Kidney epithelial cell (primary cell): ENCODE data around the gene MAML2. TPM values are rescaled to one million over a fixed set of nuclear protein-coding genes. Genes with fewer than 3 reads are reported as not detected.

Experiments used
- DNase-seq: peaks from one replicate; pipeline ENCODE4 v3.0.0-alpha.2; 2010; ENCODE audit warnings: low read depth
- H3K27me3 ChIP-seq: 2 replicates; pipeline ENCODE4 v1.6.0; 2011; ENCODE audit warnings: low read length; ENCODE audit not compliant: control insufficient read depth, insufficient read depth
- H3K36me3 ChIP-seq: 2 replicates; pipeline ENCODE4 v1.5.1; 2011; ENCODE audit warnings: low read length; ENCODE audit not compliant: control insufficient read depth, insufficient read depth
- H3K4me3 ChIP-seq: 2 replicates; pipeline ENCODE4 v1.5.1; 2011; ENCODE audit warnings: low read depth, mild to moderate bottlenecking, control low read depth, low read length
- total RNA-seq: library from RNA; depleted of rRNA; stranded (reverse); fragments of >200 nt; gene quantifications from 2 replicates; pipeline ENCODE4 v1.2.3, GENCODE V29; 2015
- TF ChIP-seq, protein P1 (sequence below): IDR thresholded peaks from 2 replicates; pipeline ENCODE4 v1.5.1; 2011; ENCODE audit warnings: mild to moderate bottlenecking, moderate library complexity, low read length, control low read depth, inconsistent platforms; ENCODE audit not compliant: insufficient read depth, poor library complexity, severe bottlenecking

Gene MAML2
- total RNA-seq, 1 donor from 2014 or later, result 12.3 TPM

DNA sequence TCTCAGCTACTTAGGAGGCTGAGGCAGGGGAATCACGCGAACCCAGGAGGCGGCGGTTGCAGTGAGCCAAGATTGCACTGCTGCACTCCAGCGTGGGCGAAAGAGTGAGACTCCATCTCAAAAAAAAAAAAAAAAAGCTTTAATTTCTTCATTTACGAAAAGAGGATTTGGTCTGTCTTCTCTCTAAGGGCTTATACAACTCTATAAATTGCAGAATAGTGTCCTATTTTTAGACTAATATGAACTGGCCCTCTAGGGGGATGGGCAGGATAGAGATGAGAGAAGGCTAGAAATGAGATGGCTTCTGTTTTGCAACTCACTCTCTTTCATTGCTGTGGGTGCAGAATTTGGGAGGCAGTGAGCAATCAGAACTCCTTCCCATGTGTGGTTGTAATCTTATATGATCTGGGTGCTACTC, 11.3 kb downstream of the MAML2 start:
- no peak for DNase-seq
- no peak overlapping the region for H3K4me3 ChIP-seq
- no peaks in the 10 kb centered on the region for H3K27me3 ChIP-seq
- TF ChIP-seq, protein P1, sequence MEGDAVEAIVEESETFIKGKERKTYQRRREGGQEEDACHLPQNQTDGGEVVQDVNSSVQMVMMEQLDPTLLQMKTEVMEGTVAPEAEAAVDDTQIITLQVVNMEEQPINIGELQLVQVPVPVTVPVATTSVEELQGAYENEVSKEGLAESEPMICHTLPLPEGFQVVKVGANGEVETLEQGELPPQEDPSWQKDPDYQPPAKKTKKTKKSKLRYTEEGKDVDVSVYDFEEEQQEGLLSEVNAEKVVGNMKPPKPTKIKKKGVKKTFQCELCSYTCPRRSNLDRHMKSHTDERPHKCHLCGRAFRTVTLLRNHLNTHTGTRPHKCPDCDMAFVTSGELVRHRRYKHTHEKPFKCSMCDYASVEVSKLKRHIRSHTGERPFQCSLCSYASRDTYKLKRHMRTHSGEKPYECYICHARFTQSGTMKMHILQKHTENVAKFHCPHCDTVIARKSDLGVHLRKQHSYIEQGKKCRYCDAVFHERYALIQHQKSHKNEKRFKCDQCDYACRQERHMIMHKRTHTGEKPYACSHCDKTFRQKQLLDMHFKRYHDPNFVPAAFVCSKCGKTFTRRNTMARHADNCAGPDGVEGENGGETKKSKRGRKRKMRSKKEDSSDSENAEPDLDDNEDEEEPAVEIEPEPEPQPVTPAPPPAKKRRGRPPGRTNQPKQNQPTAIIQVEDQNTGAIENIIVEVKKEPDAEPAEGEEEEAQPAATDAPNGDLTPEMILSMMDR, result no peak
- H3K36me3 ChIP-seq, result no peaks in the 10 kb centered on the region

DNA sequence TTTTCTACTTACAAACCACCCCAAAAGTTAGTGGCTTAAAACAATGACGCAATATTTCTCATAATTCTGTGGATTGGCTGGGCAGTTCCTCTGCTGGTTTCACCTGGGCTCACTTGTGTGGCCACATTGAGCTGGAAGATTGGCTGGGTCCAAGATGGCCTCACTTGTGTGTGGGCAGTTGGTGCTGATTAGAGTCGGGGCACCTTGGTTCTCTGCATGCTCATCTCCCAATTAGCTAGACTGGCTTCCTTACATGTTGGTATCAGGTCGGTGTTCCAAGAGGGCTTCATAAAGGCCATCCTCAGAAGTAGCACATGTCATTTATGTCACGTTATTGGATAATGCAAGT, 12.5 kb downstream of the MAML2 start:
- TF ChIP-seq, protein P1, result no peak
- Histone ChIP-seq H3K36me3 (no peaks in the 10 kb centered on the region), H3K27me3 (no peaks in the 10 kb centered on the region), H3K4me3 (no peak overlapping the region)
- no peak for DNase-seq

DNA sequence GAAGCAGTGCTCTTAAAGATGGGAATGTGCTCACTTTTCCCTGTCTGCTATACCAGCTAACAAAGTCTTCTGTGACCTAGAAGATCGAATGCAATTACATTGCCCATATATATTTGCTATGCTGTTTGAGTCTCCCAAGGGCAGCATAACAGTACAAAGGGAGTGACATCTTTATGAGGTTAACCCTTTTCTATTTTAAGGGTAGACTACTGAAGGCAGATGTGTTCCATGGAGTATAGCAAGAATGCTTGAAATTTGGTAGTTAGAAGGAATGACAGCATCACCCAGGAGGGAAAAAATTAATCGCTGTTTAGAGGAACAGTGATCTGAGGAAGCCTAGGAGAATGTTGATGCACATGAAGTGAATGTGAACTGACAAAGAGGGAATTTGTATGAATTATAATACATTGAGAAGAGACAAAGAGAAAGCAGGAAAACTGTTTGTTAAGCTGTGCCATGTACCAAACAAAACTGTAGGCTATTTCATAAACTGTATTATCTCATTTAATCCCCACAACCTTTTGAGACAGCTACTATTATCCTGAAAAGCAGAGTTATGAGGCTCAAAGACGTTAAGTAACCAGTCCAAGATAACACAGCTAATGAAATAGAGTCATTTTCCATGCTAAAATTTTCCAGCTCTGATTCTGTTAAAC, 13.0 kb downstream of the MAML2 start:
- no peak overlapping the region for H3K4me3 ChIP-seq
- no peaks in the 10 kb centered on the region for H3K27me3 ChIP-seq
- H3K36me3 ChIP-seq, result no peaks in the 10 kb centered on the region
- TF ChIP-seq, protein P1, result no peak
- no peak for DNase-seq

DNA sequence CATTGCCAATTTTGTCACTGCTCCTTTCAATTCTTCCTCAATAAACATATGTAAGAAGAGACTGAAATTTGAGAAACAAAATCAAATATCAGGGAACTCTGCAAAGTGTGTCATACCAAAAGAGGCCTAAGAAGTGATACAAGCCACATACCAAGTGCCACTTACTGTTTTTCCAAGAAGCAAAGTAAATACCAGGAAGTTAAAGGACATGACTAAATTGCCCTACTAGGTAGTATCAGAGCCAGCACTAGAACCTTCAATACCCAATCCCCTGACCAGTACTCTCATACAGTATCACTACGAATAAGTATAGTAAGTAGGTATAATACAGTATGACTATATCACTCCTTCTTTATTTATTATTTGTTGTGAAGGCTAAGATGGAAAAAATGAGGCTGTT, 13.6 kb downstream of the MAML2 start:
- TF ChIP-seq, protein P1, result no peak
- DNase-seq, result no peak
- no peaks in the 10 kb centered on the region for H3K27me3 ChIP-seq
- no peaks in the 10 kb centered on the region for H3K36me3 ChIP-seq
- H3K4me3 ChIP-seq, result no peak overlapping the region

DNA sequence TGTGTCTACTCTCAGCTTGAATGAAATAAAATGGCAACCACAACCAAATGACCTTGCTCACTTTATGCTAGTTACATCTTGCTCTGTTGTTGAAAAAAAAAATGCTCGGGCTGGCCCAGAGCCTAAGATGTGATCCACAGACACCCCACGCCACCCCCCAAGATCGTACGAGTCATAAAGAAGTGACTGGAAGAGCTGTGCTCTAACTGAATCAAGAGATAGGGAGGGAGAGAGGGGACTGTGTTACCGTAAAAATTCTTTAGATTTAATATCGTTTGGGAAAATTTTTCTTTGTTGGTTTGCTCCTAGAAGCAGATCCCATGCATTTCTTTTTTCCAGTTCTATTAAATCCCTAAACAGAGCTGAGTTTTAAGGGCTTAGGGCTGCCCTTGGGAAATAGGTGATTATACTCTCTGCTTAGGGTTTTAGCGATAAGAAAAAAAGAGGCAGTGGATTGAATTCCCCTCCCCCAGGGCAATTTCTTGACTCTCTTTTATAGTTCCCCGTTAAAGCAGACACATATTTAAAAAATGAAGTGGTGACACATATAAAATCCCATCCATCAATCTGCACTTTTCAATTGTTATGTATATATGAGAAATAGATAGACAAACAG, 14.5 kb downstream of the MAML2 start:
- no peaks in the 10 kb centered on the region for H3K27me3 ChIP-seq
- no peak overlapping the region for H3K4me3 ChIP-seq
- DNase-seq, result no peak
- H3K36me3 ChIP-seq, result no peaks in the 10 kb centered on the region
- TF ChIP-seq, protein P1, result no peak

DNA sequence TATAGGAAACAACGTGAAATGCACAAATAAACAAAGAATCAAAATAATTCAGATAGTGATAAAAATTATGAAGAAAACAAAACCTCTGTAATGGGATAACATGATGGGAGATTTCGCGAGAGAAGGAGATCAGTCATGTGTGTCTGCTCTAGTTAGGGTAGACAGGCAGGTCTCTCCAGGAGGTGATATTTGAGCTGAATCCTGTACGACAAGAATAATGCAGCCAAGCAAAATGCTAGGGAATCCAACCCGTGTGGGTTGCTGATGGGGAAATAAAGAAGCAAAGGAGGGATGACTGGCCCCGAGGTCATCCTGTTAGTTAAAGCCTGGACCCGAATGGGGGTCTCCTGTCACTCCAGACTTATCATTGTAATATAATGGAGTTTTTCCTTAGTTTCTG, 16.0 kb downstream of the MAML2 start:
- no peak for DNase-seq
- TF ChIP-seq, protein P1, result no peak
- Histone ChIP-seq H3K4me3 (no peak overlapping the region), H3K27me3 (no peaks in the 10 kb centered on the region), H3K36me3 (no peaks in the 10 kb centered on the region)
